ENCODE results near the gene ZFYVE27.
A peak's percentile ranks its signal among the peaks of the same experiment; 100 is the strongest.

Gene ZFYVE27

GRCh38 chr10:97798958-97799610 lies 62.2 kb downstream of the ZFYVE27 start:
- DNase-seq = no peak

DNA sequence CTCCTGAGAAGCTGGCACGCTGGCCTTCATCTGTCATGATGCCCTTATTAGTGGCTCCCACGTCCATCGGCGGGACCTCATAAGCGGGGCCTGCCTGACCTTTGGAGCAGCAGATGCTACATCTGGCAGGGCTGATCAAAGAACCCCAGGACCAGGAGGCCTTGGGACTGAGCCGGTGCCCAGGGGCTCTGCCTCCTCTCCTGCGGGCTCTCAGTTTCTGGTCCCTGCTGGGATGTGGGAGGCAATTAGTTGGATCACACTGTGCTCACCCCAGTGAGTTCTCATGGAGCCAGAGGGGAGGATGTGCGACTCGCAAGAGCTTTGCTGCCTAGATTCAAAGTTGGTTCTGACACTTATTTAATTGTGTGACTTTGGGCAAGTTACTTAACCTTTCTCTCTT lies 63.5 kb downstream of the ZFYVE27 start:
- no peak for DNase-seq

GRCh38 chr10:97801422-97801821 lies 64.5 kb downstream of the ZFYVE27 start:
- DNase-seq = no peak

DNA sequence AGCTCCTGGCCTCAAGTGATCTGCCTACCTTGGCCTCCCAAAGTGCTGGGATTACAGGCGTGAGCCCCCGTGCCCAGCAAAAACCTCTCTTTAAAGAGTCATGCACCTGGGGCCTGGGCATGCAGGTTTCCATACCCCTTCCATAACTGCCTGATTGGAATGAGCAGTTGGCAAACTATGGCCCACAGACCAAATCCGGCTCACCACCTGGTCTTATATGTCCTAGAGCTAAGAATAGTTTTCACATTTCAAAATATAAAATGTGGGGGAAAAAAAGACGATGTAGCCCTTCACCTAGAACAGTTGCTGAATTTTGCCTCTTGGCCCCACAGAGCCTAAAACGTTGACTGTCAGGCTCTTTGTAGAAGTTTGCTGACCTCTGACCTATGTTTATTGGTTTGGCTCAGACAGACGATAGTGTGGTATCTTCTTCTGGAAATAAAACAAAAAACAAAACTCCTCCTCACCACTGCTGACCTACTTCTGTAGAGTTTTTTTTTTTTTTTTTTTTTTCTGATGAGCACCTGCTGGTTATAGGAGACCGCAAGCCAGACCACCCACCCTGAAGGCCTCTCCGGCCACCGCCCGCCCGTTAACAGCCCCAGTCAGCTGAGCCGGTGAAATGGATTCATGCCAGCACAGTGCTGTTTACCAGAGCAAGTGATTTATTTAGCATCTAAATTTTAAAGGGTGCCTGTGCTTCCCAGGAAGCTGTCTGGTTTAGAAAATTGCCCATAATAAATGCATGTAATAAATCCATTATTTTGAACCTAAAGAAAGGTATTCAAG lies 68.4 kb downstream of the ZFYVE27 start:
- no peak for DNase-seq

DNA sequence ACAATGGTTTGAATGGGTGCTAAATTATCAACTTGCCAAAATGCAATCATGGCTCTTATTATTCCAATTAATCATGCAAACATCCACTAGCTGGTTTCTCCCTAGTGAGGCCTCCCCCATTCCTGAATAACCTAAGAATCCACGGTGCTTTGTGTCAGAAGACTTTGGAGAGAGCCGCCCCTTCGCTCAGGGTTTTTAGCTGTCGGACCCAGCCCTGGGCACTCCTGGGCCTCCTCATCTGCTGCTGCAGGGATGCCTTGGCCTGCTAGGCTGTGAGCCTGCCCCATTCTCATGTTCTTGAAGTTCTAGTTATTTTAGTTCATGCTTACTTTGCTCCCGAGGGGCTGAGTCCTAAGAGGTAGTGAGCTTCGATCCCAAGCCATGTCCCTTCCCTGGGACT lies 69.0 kb downstream of the ZFYVE27 start:
- no peak for DNase-seq

GRCh38 chr10:97810446-97810845 lies 73.5 kb downstream of the ZFYVE27 start:
- DNase-seq = peak; percentile 90

All from DMS153 (cell line).